Panc1 (cell line): ENCODE results near the gene HK2. TPM values are rescaled to one million over a fixed set of nuclear protein-coding genes. Genes with fewer than 3 reads are reported as not detected.

Source experiments
- ATAC-seq: fragments of 200-7000 bp; cut with Tn5 transposase; 2 replicates; pipeline ENCODE4 v1.9.1; 2020; ENCODE audit warnings: mild to moderate bottlenecking, moderate library complexity
- BruUV-seq: library from RNA; stranded (reverse); fragments of 400-500 nt; replicated peaks from 2 replicates; lab custom pipeline; 2021; lab: Mats Ljungman, UMichigan
- CTCF ChIA-PET: fragments of 300-600 bp; sonication (Branson Sonifier 250); formaldehyde crosslinking; loops from one replicate; lab custom pipeline; 2022; ENCODE audit warnings: antibody characterized with exemption; lab: Charles Lee
- POLR2A ChIA-PET: fragments of 300-600 bp; sonication (Branson Sonifier 250); formaldehyde crosslinking; loops from one replicate; lab custom pipeline; 2022; ENCODE audit warnings: antibody characterized with exemption; lab: Charles Lee
- DNase-seq: peaks from one replicate; pipeline ENCODE4 v3.0.0-alpha.2; 2010; ENCODE audit warnings: low read depth, low spot score
- H3K27ac ChIP-seq: 2 replicates; pipeline ENCODE4 v1.5.1; 2011; ENCODE audit warnings: mild to moderate bottlenecking, low read length, inconsistent platforms
- H3K27me3 ChIP-seq: fragments of 200-500 bp; sonication (Bioruptor generic); 2 replicates; pipeline ENCODE4 v1.6.0; 2014; ENCODE audit warnings: low read length, inconsistent platforms; ENCODE audit not compliant: control insufficient read depth, insufficient read depth
- H3K36me3 ChIP-seq: fragments of 200-500 bp; sonication (Bioruptor generic); 2 replicates; pipeline ENCODE4 v1.5.1; 2014; ENCODE audit warnings: inconsistent platforms, mild to moderate bottlenecking, low read length, moderate library complexity; ENCODE audit not compliant: control insufficient read depth, insufficient read depth
- H3K4me1 ChIP-seq: 2 replicates; pipeline ENCODE4 v1.5.1; 2011; ENCODE audit warnings: inconsistent platforms, mild to moderate bottlenecking, low read length, moderate library complexity; ENCODE audit not compliant: control insufficient read depth, insufficient read depth
- H3K4me3 ChIP-seq, 2 experiments: 2 replicates each; pipeline ENCODE4 v1.5.1; 2011 to 2012; ENCODE audit warnings: low read depth in 2 of 2, low read length in 2 of 2, mild to moderate bottlenecking in 2 of 2, inconsistent platforms in 1 of 2, moderate library complexity in 1 of 2
- H3K9me3 ChIP-seq: fragments of 200-500 bp; sonication (Bioruptor generic); 2 replicates; pipeline ENCODE4 v1.5.1; 2014; ENCODE audit warnings: low read depth, mild to moderate bottlenecking, inconsistent platforms, low read length, moderate library complexity; ENCODE audit not compliant: control insufficient read depth, insufficient read depth
- POLR2AphosphoS5 ChIP-seq: IDR thresholded peaks from 2 replicates; pipeline ENCODE4 v1.6.1; 2012; ENCODE audit warnings: mild to moderate bottlenecking, low read depth, low read length, moderate library complexity
- SIN3A ChIP-seq: IDR thresholded peaks from 2 replicates; pipeline ENCODE4 v1.6.1; 2012; ENCODE audit warnings: low read depth, mild to moderate bottlenecking, low read length, moderate library complexity, borderline replicate concordance; ENCODE audit not compliant: insufficient read depth
- TCF7L2 ChIP-seq: IDR thresholded peaks from 2 replicates; pipeline ENCODE4 v1.6.1; 2011; ENCODE audit warnings: mild to moderate bottlenecking, low read depth, low read length, inconsistent platforms
- in situ Hi-C: cut with HindIII; loops from 2 replicates; pipeline ENCODE4 v1.10.0; 2016; ENCODE audit warnings: low sequenced_read_pairs, low pct_unique_long_range_greater_than_20kb
- intact Hi-C: fragments of 100-400 bp; cut with micrococcal nuclease; formaldehyde crosslinking; loops from one replicate; pipeline ENCODE4 v1.10.0; 2022; ENCODE audit not compliant: unreplicated experiment
- total RNA-seq: library from RNA; stranded (reverse); gene quantifications from one replicate; pipeline ENCODE4 v1.2.1, GENCODE V29; 2021; ENCODE audit not compliant: unreplicated experiment
- TF ChIP-seq, protein P1 (sequence below): fragments of 450-650 bp; IDR thresholded peaks from 2 replicates; pipeline ENCODE4 v1.5.1; 2017; ENCODE audit warnings: mild to moderate bottlenecking
- TF ChIP-seq, protein P2 (sequence below), 2 experiments: IDR thresholded peaks; 2 replicates each; pipeline ENCODE4 v1.6.1; 2011 to 2012; ENCODE audit warnings: low read depth in 2 of 2, control low read depth in 1 of 2, low read length in 1 of 2, mild to moderate bottlenecking in 1 of 2, moderate library complexity in 1 of 2; ENCODE audit not compliant: insufficient read depth in 1 of 2

HK2 gene
- total RNA-seq, 1 experiment from 2014 or later, result 1.7 TPM

DNA sequence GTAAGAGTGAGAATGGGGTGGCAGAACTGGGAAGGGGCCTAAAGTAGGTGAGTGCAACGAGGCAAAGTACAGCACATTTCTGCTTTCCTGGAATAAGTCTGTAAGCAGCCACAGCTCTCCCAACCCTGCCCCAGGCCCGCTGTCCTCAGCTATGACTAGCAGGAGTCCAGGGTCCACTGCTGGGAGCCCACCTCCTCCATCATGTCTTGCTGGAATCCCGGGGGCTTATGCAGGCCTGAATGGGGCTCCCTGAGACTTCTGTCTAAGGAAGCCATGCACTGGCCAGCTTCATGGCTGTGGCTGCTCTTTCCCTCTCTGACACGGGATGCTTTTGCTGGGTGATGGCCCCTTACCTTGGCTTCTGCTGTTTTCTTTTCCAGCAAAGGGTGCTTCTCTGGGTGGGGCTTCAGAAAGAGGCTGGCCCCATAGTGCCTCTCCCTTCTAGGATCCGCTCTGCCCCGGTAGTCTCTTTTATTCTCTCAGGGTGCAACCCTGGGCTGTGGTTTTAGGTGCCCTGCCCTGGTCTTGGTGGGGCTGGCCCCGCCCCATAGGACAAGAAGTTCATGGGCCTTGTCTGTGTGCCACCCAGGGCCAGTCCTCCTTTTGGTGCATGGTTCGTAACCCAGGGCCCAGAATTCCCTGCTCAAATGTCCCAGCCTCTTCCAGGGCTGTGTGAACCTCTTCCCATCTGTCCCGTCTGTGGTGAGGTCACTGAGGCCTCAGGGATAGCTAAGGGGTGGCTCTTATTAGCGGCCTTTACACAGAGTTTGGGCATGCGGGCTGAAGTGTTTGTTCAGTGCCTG, 90.7 kb downstream of the HK2 start:
- CTCF ChIA-PET, result no interaction called here
- BruUV-seq, result no TSS peak
- intact Hi-C loops (loop anchor here (5.0 kb wide), 1 partner anchor 313 kb away; no protein-coding TSS in a partner anchor), in situ Hi-C loops (no loop called here)
- Histone ChIP-seq H3K36me3 (no peaks in the 10 kb centered on the region), H3K4me3 (no peak overlapping the region), H3K27me3 (no peaks in the 10 kb centered on the region), H3K27ac (no peak overlapping the region), H3K4me1 (no peaks in the 10 kb centered on the region), H3K9me3 (no peaks in the 10 kb centered on the region)
- TF ChIP-seq, protein P1, sequence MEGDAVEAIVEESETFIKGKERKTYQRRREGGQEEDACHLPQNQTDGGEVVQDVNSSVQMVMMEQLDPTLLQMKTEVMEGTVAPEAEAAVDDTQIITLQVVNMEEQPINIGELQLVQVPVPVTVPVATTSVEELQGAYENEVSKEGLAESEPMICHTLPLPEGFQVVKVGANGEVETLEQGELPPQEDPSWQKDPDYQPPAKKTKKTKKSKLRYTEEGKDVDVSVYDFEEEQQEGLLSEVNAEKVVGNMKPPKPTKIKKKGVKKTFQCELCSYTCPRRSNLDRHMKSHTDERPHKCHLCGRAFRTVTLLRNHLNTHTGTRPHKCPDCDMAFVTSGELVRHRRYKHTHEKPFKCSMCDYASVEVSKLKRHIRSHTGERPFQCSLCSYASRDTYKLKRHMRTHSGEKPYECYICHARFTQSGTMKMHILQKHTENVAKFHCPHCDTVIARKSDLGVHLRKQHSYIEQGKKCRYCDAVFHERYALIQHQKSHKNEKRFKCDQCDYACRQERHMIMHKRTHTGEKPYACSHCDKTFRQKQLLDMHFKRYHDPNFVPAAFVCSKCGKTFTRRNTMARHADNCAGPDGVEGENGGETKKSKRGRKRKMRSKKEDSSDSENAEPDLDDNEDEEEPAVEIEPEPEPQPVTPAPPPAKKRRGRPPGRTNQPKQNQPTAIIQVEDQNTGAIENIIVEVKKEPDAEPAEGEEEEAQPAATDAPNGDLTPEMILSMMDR, result no peak
- TF ChIP-seq SIN3A (no peak), TCF7L2 (no peak), POLR2AphosphoS5 (no peak)
- TF ChIP-seq, protein P2, sequence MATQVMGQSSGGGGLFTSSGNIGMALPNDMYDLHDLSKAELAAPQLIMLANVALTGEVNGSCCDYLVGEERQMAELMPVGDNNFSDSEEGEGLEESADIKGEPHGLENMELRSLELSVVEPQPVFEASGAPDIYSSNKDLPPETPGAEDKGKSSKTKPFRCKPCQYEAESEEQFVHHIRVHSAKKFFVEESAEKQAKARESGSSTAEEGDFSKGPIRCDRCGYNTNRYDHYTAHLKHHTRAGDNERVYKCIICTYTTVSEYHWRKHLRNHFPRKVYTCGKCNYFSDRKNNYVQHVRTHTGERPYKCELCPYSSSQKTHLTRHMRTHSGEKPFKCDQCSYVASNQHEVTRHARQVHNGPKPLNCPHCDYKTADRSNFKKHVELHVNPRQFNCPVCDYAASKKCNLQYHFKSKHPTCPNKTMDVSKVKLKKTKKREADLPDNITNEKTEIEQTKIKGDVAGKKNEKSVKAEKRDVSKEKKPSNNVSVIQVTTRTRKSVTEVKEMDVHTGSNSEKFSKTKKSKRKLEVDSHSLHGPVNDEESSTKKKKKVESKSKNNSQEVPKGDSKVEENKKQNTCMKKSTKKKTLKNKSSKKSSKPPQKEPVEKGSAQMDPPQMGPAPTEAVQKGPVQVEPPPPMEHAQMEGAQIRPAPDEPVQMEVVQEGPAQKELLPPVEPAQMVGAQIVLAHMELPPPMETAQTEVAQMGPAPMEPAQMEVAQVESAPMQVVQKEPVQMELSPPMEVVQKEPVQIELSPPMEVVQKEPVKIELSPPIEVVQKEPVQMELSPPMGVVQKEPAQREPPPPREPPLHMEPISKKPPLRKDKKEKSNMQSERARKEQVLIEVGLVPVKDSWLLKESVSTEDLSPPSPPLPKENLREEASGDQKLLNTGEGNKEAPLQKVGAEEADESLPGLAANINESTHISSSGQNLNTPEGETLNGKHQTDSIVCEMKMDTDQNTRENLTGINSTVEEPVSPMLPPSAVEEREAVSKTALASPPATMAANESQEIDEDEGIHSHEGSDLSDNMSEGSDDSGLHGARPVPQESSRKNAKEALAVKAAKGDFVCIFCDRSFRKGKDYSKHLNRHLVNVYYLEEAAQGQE (IDR thresholded peaks at IDR 0.05; ENCODE audit: insufficient read depth in 1 of 2, low read depth in 2 of 2, low read length in 1 of 2), result no peak
- POLR2A ChIA-PET, result no interaction called here
- no peak for DNase-seq
- no peak for ATAC-seq

DNA sequence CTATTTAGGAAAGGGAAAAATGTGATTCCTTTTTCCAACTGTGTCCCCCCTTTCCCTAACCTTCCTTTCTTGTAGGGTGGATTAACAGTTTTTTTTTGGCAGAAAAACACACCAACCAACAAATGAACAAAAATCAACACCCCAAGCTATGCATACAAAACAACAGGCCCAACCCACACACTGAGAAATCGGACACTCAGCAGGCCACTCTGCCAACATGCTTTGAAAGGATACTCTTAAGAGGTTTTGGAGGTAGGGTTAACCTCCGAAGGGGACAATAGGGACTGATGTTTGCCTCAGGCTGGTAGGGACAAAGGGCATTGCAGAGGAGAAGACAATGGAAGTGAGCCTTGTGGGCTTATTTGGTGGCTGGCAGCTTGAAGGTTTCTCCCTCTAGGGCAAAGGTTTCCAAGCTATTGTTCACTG, 91.4 kb downstream of the HK2 start:
- Histone ChIP-seq H3K9me3 (no peaks in the 10 kb centered on the region), H3K36me3 (no peaks in the 10 kb centered on the region), H3K27ac (no peak overlapping the region), H3K4me3 (no peak overlapping the region), H3K4me1 (no peaks in the 10 kb centered on the region), H3K27me3 (no peaks in the 10 kb centered on the region)
- DNase-seq (no peak), ATAC-seq (no peak)
- in situ Hi-C loops (no loop called here), intact Hi-C loops (no loop called here)
- POLR2A ChIA-PET, result interaction anchor here (0.7 kb wide), 1 partner anchor 113 kb away, joined by 5 read pairs; no protein-coding TSS in a partner anchor
- TF ChIP-seq, protein P1, result no peak
- TF ChIP-seq POLR2AphosphoS5 (no peak), TCF7L2 (no peak), SIN3A (no peak)
- TF ChIP-seq, protein P2 (IDR thresholded peaks at IDR 0.05; ENCODE audit: insufficient read depth in 1 of 2, low read depth in 2 of 2, low read length in 1 of 2), result no peak
- CTCF ChIA-PET, result no interaction called here
- BruUV-seq, result no TSS peak
